Measurements from ENCODE around the gene CHRM5.
"Not testable (repeated sequence)": the region's sequence is repeated elsewhere in the genome, so short reads cannot be mapped to it uniquely, and the experiment has no call there.

Gene CHRM5

GRCh38 chr15:34043813-34044212 lies 75.5 kb downstream of the CHRM5 start:
- DNase-seq, result no peak

GRCh38 chr15:34046471-34047145 lies 78.3 kb downstream of the CHRM5 start:
- DNase-seq, result no peak

- no peak for DNase-seq
Observed at GRCh38 chr15:34047893-34048775, 79.8 kb downstream of the CHRM5 start.

GRCh38 chr15:34049112-34049511 lies 80.8 kb downstream of the CHRM5 start:
- no peak for DNase-seq

- not testable (repeated sequence) for DNase-seq
Observed at GRCh38 chr15:34050385-34050784, 82.1 kb downstream of the CHRM5 start.

GRCh38 chr15:34054081-34054707 lies 85.9 kb downstream of the CHRM5 start:
- DNase-seq, result no peak

GRCh38 chr15:34055868-34056595 lies 87.7 kb downstream of the CHRM5 start:
- DNase-seq, result no peak

- DNase-seq, result no peak
Observed at GRCh38 chr15:34056911-34057310, 88.6 kb downstream of the CHRM5 start.

GRCh38 chr15:34059476-34059875 lies 91.2 kb downstream of the CHRM5 start:
- DNase-seq, result no peak

GRCh38 chr15:34059946-34060345 lies 91.6 kb downstream of the CHRM5 start:
- no peak for DNase-seq

- DNase-seq, result no peak
Observed at GRCh38 chr15:34064438-34064837, 96.1 kb downstream of the CHRM5 start.

GRCh38 chr15:34065261-34065660 lies 97.0 kb downstream of the CHRM5 start:
- no peak for DNase-seq

- no peak for DNase-seq
Observed at GRCh38 chr15:34065941-34066340, 97.6 kb downstream of the CHRM5 start.

- DNase-seq, result no peak
Observed at GRCh38 chr15:34070003-34070402, 101.7 kb downstream of the CHRM5 start.

GRCh38 chr15:34076785-34077184 lies 108.5 kb downstream of the CHRM5 start:
- no peak for DNase-seq

- DNase-seq, result no peak
Observed at GRCh38 chr15:34078900-34079299, 110.6 kb downstream of the CHRM5 start.

GRCh38 chr15:34079904-34080303 lies 111.6 kb downstream of the CHRM5 start:
- DNase-seq, result no peak

GRCh38 chr15:34084086-34084485 lies 115.8 kb downstream of the CHRM5 start:
- DNase-seq, result no peak

- DNase-seq, result no peak
Observed at GRCh38 chr15:34085746-34086145, 117.4 kb downstream of the CHRM5 start.

GRCh38 chr15:34099914-34100313 lies 131.6 kb downstream of the CHRM5 start:
- no peak for DNase-seq

- peak; percentile 100 for DNase-seq
Observed at GRCh38 chr15:34101366-34102174, 133.3 kb downstream of the CHRM5 start, which contains the start of the genes EMC7 and PGBD4. EMC7 (minus strand) TSS chr15:34101862; CDS start chr15:34101839, 23 bp downstream. PGBD4 (plus strand) TSS chr15:34102083; CDS start chr15:34102532, 449 bp downstream.
